SK-N-SH (cell line): ENCODE measurements around the gene TMCO4. TPM values are rescaled to one million over a fixed set of nuclear protein-coding genes. Genes with fewer than 3 reads are reported as not detected.

Experiments
- CTCF ChIA-PET: fragments of 300-600, 350-600 bp; formaldehyde crosslinking; extraction: SDS; loops from one replicate; lab custom pipeline; 2021; lab: Yijun Ruan, JAX
- POLR2A ChIA-PET: fragments of 350-600 bp; sonication (Branson Sonifier 250); formaldehyde crosslinking; extraction: SDS; loops from one replicate; lab custom pipeline; 2020; ENCODE audit warnings: antibody characterized with exemption, inconsistent platforms; lab: Yijun Ruan, JAX
- DNase-seq: peaks from one replicate; pipeline ENCODE4 v3.0.0; 2012
- H2AFZ ChIP-seq: fragments of 200-600 bp; sonication (generic); 2 replicates; pipeline ENCODE4 v1.8.1; 2016; ENCODE audit warnings: antibody characterized with exemption, mild to moderate bottlenecking, low read depth
- H3F3A ChIP-seq: fragments of 200-600 bp; sonication (generic); replicated peaks from 2 replicates; pipeline ENCODE3; 2016; ENCODE audit warnings: antibody characterized with exemption, mild to moderate bottlenecking; ENCODE audit not compliant: insufficient read depth
- H3K27ac ChIP-seq, 2 experiments: fragments of 200-500 bp in 1 of 2; fragments of 200-600 bp in 1 of 2; sonication (Bioruptor generic) in 1 of 2; sonication (generic), shearing (Covaris generic) in 1 of 2; 2 replicates each; pipeline versions ENCODE4 v1.5.1 to v1.6.1; 2014 to 2016; ENCODE audit warnings: low read depth in 2 of 2, inconsistent platforms in 1 of 2, low read length in 1 of 2, mild to moderate bottlenecking in 1 of 2, mixed read lengths in 1 of 2
- H3K27me3 ChIP-seq: fragments of 200-600 bp; sonication (generic), shearing (Covaris generic); 2 replicates; pipeline ENCODE4 v1.6.1; 2016; ENCODE audit warnings: mixed run types; ENCODE audit not compliant: insufficient read depth
- H3K36me3 ChIP-seq, 2 experiments: fragments of 200-500 bp in 1 of 2; fragments of 200-600 bp in 1 of 2; sonication (Bioruptor generic) in 1 of 2; sonication (generic) in 1 of 2; replicated peaks in 1 of 2; 2 replicates each; pipeline versions ENCODE3 to v1.5.1; 2014 to 2016; ENCODE audit warnings: low read length in 1 of 2, mild to moderate bottlenecking in 1 of 2; ENCODE audit not compliant: insufficient read depth in 2 of 2, control insufficient read depth in 1 of 2
- H3K4me1 ChIP-seq, 2 experiments: fragments of 200-500 bp in 1 of 2; fragments of 200-600 bp in 1 of 2; sonication (Bioruptor generic) in 1 of 2; sonication (generic), shearing (Covaris generic) in 1 of 2; 2 replicates each; pipeline versions ENCODE4 v1.5.1 to v1.6.1; 2014 to 2016; ENCODE audit warnings: low read depth in 1 of 2, low read length in 1 of 2, mixed run types in 1 of 2; ENCODE audit not compliant: insufficient read depth in 2 of 2, control insufficient read depth in 1 of 2
- H3K4me2 ChIP-seq: fragments of 200-600 bp; sonication (generic), shearing (Covaris generic); 2 replicates; pipeline ENCODE4 v1.6.1; 2017; ENCODE audit warnings: mixed run types
- H3K4me3 ChIP-seq, 2 experiments: fragments of 200-500 bp in 1 of 2; fragments of 200-600 bp in 1 of 2; sonication (Bioruptor generic) in 1 of 2; sonication (generic), shearing (Covaris generic) in 1 of 2; 2 replicates each; pipeline versions ENCODE4 v1.5.1 to v1.8.1; 2014 to 2016; ENCODE audit warnings: low read depth in 2 of 2, inconsistent platforms in 1 of 2, low read length in 1 of 2, mild to moderate bottlenecking in 1 of 2, mixed read lengths in 1 of 2, moderate library complexity in 1 of 2
- H3K79me2 ChIP-seq: fragments of 200-600 bp; sonication (generic); 2 replicates; pipeline ENCODE4 v1.8.1; 2017; ENCODE audit warnings: mild to moderate bottlenecking; ENCODE audit not compliant: insufficient read depth
- H3K9ac ChIP-seq: fragments of 200-600 bp; sonication (generic); 2 replicates; pipeline ENCODE4 v1.6.1; 2017; ENCODE audit warnings: mixed run types
- H3K9me2 ChIP-seq: fragments of 200-600 bp; sonication (generic); 2 replicates; pipeline ENCODE4 v1.6.1; 2017; ENCODE audit warnings: mixed run types
- H3K9me3 ChIP-seq: fragments of 200-600 bp; sonication (generic); 2 replicates; pipeline ENCODE4 v1.6.1; 2017; ENCODE audit warnings: mixed run types, mild to moderate bottlenecking, moderate library complexity
- H4K20me1 ChIP-seq: fragments of 200-600 bp; sonication (generic); 2 replicates; pipeline ENCODE4 v1.6.1; 2017; ENCODE audit warnings: mild to moderate bottlenecking, mixed run types; ENCODE audit not compliant: insufficient read depth
- ELF1 ChIP-seq: IDR thresholded peaks from 2 replicates; pipeline ENCODE4 v1.4.0; 2012
- FOXJ3 ChIP-seq: sonication (generic); formaldehyde crosslinking; IDR thresholded peaks from 2 replicates; pipeline ENCODE4 v1.5.1; 2020; ENCODE audit warnings: mild to moderate bottlenecking, missing genetic modification reagents
- JUND ChIP-seq: IDR thresholded peaks from 2 replicates; pipeline ENCODE4 v1.4.0; 2012
- MXI1 ChIP-seq: IDR thresholded peaks from 2 replicates; pipeline ENCODE4 v1.6.1; 2012; ENCODE audit warnings: mild to moderate bottlenecking, low read depth, low read length, improper control_type of control experiment
- NFIC ChIP-seq: IDR thresholded peaks from 2 replicates; pipeline ENCODE4 v1.4.0; 2012; ENCODE audit warnings: borderline replicate concordance
- NRF1 ChIP-seq: IDR thresholded peaks from 2 replicates; pipeline ENCODE4 v1.6.1; 2012; ENCODE audit warnings: low read depth, mild to moderate bottlenecking, low read length
- POLR2AphosphoS5 ChIP-seq: IDR thresholded peaks from 2 replicates; pipeline ENCODE4 v1.6.1; 2012; ENCODE audit warnings: low read depth, low read length
- RAD21 ChIP-seq: IDR thresholded peaks from 2 replicates; pipeline ENCODE4 v1.6.1; 2012; ENCODE audit warnings: mild to moderate bottlenecking, low read length
- RCOR1 ChIP-seq: fragments of 150-350 bp; IDR thresholded peaks from 2 replicates; pipeline ENCODE4 v1.6.1; 2017; ENCODE audit warnings: antibody characterized with exemption, low read length
- RXRA ChIP-seq: IDR thresholded peaks from 2 replicates; pipeline ENCODE4 v1.4.0; 2012; ENCODE audit warnings: low read depth, mild to moderate bottlenecking, borderline replicate concordance
- SIN3A ChIP-seq: IDR thresholded peaks from 2 replicates; pipeline ENCODE4 v1.6.1; 2012; ENCODE audit warnings: low read depth, mild to moderate bottlenecking, low read length, moderate library complexity, borderline replicate concordance
- SMC3 ChIP-seq: IDR thresholded peaks from 2 replicates; pipeline ENCODE4 v1.6.1; 2012; ENCODE audit warnings: low read depth, low read length, improper control_type of control experiment
- TAF1 ChIP-seq: IDR thresholded peaks from 2 replicates; pipeline ENCODE4 v1.6.1; 2012; ENCODE audit warnings: low read depth, mild to moderate bottlenecking, low read length, moderate library complexity, borderline replicate concordance
- TEAD4 ChIP-seq: IDR thresholded peaks from 2 replicates; pipeline ENCODE4 v1.4.0; 2012; ENCODE audit warnings: mild to moderate bottlenecking, borderline replicate concordance; ENCODE audit not compliant: insufficient read depth
- YY1 ChIP-seq: IDR thresholded peaks from 2 replicates; pipeline ENCODE4 v1.4.0; 2012; ENCODE audit warnings: low read depth, mild to moderate bottlenecking
- ZBTB33 ChIP-seq: IDR thresholded peaks from 2 replicates; pipeline ENCODE4 v1.4.0; 2012; ENCODE audit warnings: low read depth, borderline replicate concordance
- WGBS: methylation state at CpG from one replicate; pipeline ENCODE4 v1.1.6; 2017; ENCODE audit warnings: low lambda C conversion rate; 5-methylcytosine and 5-hydroxymethylcytosine counted together
- polyA plus RNA-seq, 3 experiments: library from polyadenylated mRNA; depleted of rRNA; stranded (reverse); fragments of >200 nt; gene quantifications; 2 replicates each; pipeline ENCODE4 v1.2.3, GENCODE V29; 2012
- TF ChIP-seq, protein P1 (sequence below): IDR thresholded peaks from 2 replicates; pipeline ENCODE4 v1.6.1; 2012; ENCODE audit warnings: mild to moderate bottlenecking, low read depth, low read length, moderate library complexity
- TF ChIP-seq, protein P2 (sequence below): fragments of 150-350 bp; IDR thresholded peaks from 2 replicates; pipeline ENCODE4 v1.6.1; 2016; ENCODE audit warnings: mild to moderate bottlenecking, low read depth, low read length
- TF ChIP-seq, protein P3 (sequence below): IDR thresholded peaks from 2 replicates; pipeline ENCODE4; 2012

Gene TMCO4
- polyA plus RNA-seq, 1 of the 3 experiments (the other 2 are of a cell fraction): 4.2 TPM

- TF ChIP-seq, protein P1, sequence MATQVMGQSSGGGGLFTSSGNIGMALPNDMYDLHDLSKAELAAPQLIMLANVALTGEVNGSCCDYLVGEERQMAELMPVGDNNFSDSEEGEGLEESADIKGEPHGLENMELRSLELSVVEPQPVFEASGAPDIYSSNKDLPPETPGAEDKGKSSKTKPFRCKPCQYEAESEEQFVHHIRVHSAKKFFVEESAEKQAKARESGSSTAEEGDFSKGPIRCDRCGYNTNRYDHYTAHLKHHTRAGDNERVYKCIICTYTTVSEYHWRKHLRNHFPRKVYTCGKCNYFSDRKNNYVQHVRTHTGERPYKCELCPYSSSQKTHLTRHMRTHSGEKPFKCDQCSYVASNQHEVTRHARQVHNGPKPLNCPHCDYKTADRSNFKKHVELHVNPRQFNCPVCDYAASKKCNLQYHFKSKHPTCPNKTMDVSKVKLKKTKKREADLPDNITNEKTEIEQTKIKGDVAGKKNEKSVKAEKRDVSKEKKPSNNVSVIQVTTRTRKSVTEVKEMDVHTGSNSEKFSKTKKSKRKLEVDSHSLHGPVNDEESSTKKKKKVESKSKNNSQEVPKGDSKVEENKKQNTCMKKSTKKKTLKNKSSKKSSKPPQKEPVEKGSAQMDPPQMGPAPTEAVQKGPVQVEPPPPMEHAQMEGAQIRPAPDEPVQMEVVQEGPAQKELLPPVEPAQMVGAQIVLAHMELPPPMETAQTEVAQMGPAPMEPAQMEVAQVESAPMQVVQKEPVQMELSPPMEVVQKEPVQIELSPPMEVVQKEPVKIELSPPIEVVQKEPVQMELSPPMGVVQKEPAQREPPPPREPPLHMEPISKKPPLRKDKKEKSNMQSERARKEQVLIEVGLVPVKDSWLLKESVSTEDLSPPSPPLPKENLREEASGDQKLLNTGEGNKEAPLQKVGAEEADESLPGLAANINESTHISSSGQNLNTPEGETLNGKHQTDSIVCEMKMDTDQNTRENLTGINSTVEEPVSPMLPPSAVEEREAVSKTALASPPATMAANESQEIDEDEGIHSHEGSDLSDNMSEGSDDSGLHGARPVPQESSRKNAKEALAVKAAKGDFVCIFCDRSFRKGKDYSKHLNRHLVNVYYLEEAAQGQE: no peak
- TF ChIP-seq MXI1 (no peak), RAD21 (no peak), ZBTB33 (no peak), POLR2AphosphoS5 (no peak)
- TF ChIP-seq, protein P2, sequence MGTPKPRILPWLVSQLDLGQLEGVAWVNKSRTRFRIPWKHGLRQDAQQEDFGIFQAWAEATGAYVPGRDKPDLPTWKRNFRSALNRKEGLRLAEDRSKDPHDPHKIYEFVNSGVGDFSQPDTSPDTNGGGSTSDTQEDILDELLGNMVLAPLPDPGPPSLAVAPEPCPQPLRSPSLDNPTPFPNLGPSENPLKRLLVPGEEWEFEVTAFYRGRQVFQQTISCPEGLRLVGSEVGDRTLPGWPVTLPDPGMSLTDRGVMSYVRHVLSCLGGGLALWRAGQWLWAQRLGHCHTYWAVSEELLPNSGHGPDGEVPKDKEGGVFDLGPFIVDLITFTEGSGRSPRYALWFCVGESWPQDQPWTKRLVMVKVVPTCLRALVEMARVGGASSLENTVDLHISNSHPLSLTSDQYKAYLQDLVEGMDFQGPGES: no peak
These were observed 54.8 kb downstream of the TMCO4 start (continued) for GRCh38 chr1:19744886-19745285.

GRCh38 chr1:19744335-19744743, 55.4 kb downstream of the TMCO4 start:
- Histone ChIP-seq H3F3A (no peaks in the 10 kb centered on the region), H3K79me2 (no peaks in the 10 kb centered on the region), H3K27me3 (no peaks in the 10 kb centered on the region), H4K20me1 (no peaks in the 10 kb centered on the region), H3K9me2 (no peaks in the 10 kb centered on the region), H3K4me3 (no peak overlapping the region), H3K36me3 (no peaks in the 10 kb centered on the region), H3K27ac (no peak overlapping the region), H3K9ac (no peak overlapping the region), H2AFZ (no peak overlapping the region), H3K4me2 (no peak overlapping the region), H3K4me1 (no peaks in the 10 kb centered on the region), H3K9me3 (no peaks in the 10 kb centered on the region)
- no peak for DNase-seq
- ChIA-PET POLR2A (no interaction called here), CTCF (interaction anchor here (1.4 kb wide), 1 partner anchor 18 kb away, joined by 4 read pairs; no protein-coding TSS in a partner anchor)
- WGBS: 91% methylated on average over 4 of the region's 4 CpGs
- TF ChIP-seq FOXJ3 (CRISPR knock-in tag) (no peak), SMC3 (no peak), RCOR1 (no peak), TEAD4 (no peak), SIN3A (no peak), JUND (no peak), TAF1 (no peak), NFIC (no peak), YY1 (no peak), ELF1 (no peak), POLR2AphosphoS5 (no peak), RXRA (no peak), ZBTB33 (no peak), RAD21 (no peak), NRF1 (no peak)
- TF ChIP-seq, protein P3, sequence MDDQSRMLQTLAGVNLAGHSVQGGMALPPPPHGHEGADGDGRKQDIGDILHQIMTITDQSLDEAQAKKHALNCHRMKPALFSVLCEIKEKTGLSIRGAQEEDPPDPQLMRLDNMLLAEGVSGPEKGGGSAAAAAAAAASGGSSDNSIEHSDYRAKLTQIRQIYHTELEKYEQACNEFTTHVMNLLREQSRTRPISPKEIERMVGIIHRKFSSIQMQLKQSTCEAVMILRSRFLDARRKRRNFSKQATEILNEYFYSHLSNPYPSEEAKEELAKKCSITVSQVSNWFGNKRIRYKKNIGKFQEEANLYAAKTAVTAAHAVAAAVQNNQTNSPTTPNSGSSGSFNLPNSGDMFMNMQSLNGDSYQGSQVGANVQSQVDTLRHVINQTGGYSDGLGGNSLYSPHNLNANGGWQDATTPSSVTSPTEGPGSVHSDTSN: no peak
- TF ChIP-seq, protein P2: no peak
